GM12873 (cell line): ENCODE data around the gene FANK1.

ENCODE experiments used
- CTCF ChIP-seq: IDR thresholded peaks from 2 replicates; pipeline ENCODE4 v1.5.1; 2012; ENCODE audit warnings: low read depth, mild to moderate bottlenecking, moderate library complexity, low read length, control low read depth; ENCODE audit not compliant: insufficient read depth; ENCODE audit errors: missing control alignments

FANK1 gene

GRCh38 chr10:125964558-125964957, 68.2 kb downstream of the FANK1 start:
- no peak for TF ChIP-seq CTCF

- TF ChIP-seq CTCF = no peak
Measured at GRCh38 chr10:125967533-125967932, 71.2 kb downstream of the FANK1 start.

GRCh38 chr10:125976960-125977605, 80.7 kb downstream of the FANK1 start:
- peak; percentile 46 for TF ChIP-seq CTCF

GRCh38 chr10:125979976-125980375, 83.6 kb downstream of the FANK1 start:
- no peak for TF ChIP-seq CTCF

GRCh38 chr10:125980521-125981035, 84.2 kb downstream of the FANK1 start:
- TF ChIP-seq CTCF = no peak

- peak; percentile 58 for TF ChIP-seq CTCF
Measured at GRCh38 chr10:125982260-125982948, 86.0 kb downstream of the FANK1 start.

GRCh38 chr10:125983161-125983560, 86.8 kb downstream of the FANK1 start:
- no peak for TF ChIP-seq CTCF
